HCT116 (cell line): ENCODE results near the gene ELAPOR1.

Source experiments
- ELF1 ChIP-seq: IDR thresholded peaks from 2 replicates; pipeline ENCODE4 v1.6.1; 2012; ENCODE audit warnings: low read depth, borderline replicate concordance
- EZH2phosphoT487 ChIP-seq: fragments of 200-600 bp; IDR thresholded peaks from 2 replicates; pipeline ENCODE4 v1.6.1; 2018; ENCODE audit warnings: antibody characterized with exemption, borderline replicate concordance
- FOSL1 ChIP-seq: IDR thresholded peaks from 2 replicates; pipeline ENCODE4 v1.6.1; 2012; ENCODE audit warnings: low read depth
- JUND ChIP-seq: IDR thresholded peaks from 2 replicates; pipeline ENCODE4 v1.6.1; 2012
- POLR2A ChIP-seq: IDR thresholded peaks from 2 replicates; pipeline ENCODE4 v1.7.0; 2011; ENCODE audit warnings: borderline replicate concordance; ENCODE audit not compliant: insufficient read depth, insufficient read length; ENCODE audit errors: extremely low read depth
- POLR2AphosphoS5 ChIP-seq: IDR thresholded peaks from 2 replicates; pipeline ENCODE4 v1.6.1; 2011; ENCODE audit warnings: mild to moderate bottlenecking, low read depth, low read length, moderate library complexity
- SIN3A ChIP-seq: IDR thresholded peaks from 2 replicates; pipeline ENCODE4 v1.6.1; 2012; ENCODE audit warnings: low read depth
- SP1 ChIP-seq: IDR thresholded peaks from 2 replicates; pipeline ENCODE4 v1.6.1; 2012; ENCODE audit warnings: low read depth
- YY1 ChIP-seq: IDR thresholded peaks from 2 replicates; pipeline ENCODE4 v1.6.1; 2011; ENCODE audit warnings: low read length, low read depth, moderate library complexity, mild to moderate bottlenecking; ENCODE audit not compliant: insufficient replicate concordance; ENCODE audit errors: extremely low read depth
- TF ChIP-seq, protein P1 (sequence below), 3 experiments: fragments of 200-600 bp in 1 of 3; sonication (generic) in 1 of 3; IDR thresholded peaks in 2 of 3; conservative IDR thresholded peaks in 1 of 3; 2 replicates each; pipeline ENCODE4 v1.5.1; 2012 to 2017; ENCODE audit warnings: low read depth in 2 of 3, low read length in 2 of 3, antibody characterized with exemption in 1 of 3, borderline replicate concordance in 1 of 3, control low read depth in 1 of 3, mild to moderate bottlenecking in 1 of 3, mixed read lengths in 1 of 3, mixed run types in 1 of 3, moderate library complexity in 1 of 3; ENCODE audit not compliant: insufficient read depth in 1 of 3
- TF ChIP-seq, protein P2 (sequence below): IDR thresholded peaks from 2 replicates; pipeline ENCODE4 v1.6.1; 2012
- TF ChIP-seq, protein P3 (sequence below): IDR thresholded peaks from 2 replicates; pipeline ENCODE4 v1.6.1; 2012; ENCODE audit warnings: low read depth

DNA sequence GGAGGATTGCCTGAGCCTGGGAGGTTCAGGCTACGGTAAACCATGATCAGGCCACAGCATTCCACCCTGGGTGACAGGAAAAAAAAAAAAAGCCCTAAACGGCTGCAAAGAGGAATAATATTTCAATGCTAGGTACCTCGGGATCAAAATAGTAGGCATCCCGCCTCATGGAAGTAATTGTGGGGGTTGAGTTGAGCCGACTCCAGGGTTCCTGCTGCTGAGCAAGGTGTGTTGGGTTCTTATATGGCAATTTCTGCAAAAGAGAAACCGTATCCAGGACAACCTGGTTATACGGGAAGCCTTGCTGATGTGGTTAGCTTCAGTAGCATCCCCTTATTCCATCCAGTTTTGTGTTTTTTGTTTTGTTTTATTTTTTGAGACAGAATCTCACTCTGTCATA, 6.1 kb upstream of the ELAPOR1 start:
- TF ChIP-seq POLR2AphosphoS5 (no peak), JUND (no peak), FOSL1 (no peak), EZH2phosphoT487 (no peak), POLR2A (no peak), SIN3A (no peak), SP1 (no peak), ELF1 (no peak), YY1 (no peak)
- TF ChIP-seq, protein P1, sequence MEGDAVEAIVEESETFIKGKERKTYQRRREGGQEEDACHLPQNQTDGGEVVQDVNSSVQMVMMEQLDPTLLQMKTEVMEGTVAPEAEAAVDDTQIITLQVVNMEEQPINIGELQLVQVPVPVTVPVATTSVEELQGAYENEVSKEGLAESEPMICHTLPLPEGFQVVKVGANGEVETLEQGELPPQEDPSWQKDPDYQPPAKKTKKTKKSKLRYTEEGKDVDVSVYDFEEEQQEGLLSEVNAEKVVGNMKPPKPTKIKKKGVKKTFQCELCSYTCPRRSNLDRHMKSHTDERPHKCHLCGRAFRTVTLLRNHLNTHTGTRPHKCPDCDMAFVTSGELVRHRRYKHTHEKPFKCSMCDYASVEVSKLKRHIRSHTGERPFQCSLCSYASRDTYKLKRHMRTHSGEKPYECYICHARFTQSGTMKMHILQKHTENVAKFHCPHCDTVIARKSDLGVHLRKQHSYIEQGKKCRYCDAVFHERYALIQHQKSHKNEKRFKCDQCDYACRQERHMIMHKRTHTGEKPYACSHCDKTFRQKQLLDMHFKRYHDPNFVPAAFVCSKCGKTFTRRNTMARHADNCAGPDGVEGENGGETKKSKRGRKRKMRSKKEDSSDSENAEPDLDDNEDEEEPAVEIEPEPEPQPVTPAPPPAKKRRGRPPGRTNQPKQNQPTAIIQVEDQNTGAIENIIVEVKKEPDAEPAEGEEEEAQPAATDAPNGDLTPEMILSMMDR (IDR thresholded peaks at IDR 0.05 in 2 of 3, conservative IDR thresholded peaks at IDR 0.05 in 1 of 3; ENCODE audit: borderline replicate concordance in 1 of 3, insufficient read depth in 1 of 3, low read depth in 2 of 3, low read length in 2 of 3) = no peak
- TF ChIP-seq, protein P2, sequence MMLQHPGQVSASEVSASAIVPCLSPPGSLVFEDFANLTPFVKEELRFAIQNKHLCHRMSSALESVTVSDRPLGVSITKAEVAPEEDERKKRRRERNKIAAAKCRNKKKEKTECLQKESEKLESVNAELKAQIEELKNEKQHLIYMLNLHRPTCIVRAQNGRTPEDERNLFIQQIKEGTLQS = no peak
- TF ChIP-seq, protein P3, sequence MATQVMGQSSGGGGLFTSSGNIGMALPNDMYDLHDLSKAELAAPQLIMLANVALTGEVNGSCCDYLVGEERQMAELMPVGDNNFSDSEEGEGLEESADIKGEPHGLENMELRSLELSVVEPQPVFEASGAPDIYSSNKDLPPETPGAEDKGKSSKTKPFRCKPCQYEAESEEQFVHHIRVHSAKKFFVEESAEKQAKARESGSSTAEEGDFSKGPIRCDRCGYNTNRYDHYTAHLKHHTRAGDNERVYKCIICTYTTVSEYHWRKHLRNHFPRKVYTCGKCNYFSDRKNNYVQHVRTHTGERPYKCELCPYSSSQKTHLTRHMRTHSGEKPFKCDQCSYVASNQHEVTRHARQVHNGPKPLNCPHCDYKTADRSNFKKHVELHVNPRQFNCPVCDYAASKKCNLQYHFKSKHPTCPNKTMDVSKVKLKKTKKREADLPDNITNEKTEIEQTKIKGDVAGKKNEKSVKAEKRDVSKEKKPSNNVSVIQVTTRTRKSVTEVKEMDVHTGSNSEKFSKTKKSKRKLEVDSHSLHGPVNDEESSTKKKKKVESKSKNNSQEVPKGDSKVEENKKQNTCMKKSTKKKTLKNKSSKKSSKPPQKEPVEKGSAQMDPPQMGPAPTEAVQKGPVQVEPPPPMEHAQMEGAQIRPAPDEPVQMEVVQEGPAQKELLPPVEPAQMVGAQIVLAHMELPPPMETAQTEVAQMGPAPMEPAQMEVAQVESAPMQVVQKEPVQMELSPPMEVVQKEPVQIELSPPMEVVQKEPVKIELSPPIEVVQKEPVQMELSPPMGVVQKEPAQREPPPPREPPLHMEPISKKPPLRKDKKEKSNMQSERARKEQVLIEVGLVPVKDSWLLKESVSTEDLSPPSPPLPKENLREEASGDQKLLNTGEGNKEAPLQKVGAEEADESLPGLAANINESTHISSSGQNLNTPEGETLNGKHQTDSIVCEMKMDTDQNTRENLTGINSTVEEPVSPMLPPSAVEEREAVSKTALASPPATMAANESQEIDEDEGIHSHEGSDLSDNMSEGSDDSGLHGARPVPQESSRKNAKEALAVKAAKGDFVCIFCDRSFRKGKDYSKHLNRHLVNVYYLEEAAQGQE = no peak
